HUES48 (cell line): ENCODE results near the gene C1GALT1.

ENCODE experiments used
- H3K27ac ChIP-seq: one replicate; pipeline ENCODE4 v1.7.0; 2013; ENCODE audit warnings: low read depth, low read length, inconsistent platforms
- H3K27me3 ChIP-seq: 2 replicates; pipeline ENCODE4 v1.6.1; 2013; ENCODE audit warnings: mild to moderate bottlenecking, low read length; ENCODE audit not compliant: control insufficient read depth, insufficient read depth
- H3K36me3 ChIP-seq: 2 replicates; pipeline ENCODE4 v1.6.1; 2013; ENCODE audit warnings: low read length; ENCODE audit not compliant: control insufficient read depth, insufficient read depth
- H3K4me1 ChIP-seq: 2 replicates; pipeline ENCODE4 v1.6.1; 2013; ENCODE audit warnings: mild to moderate bottlenecking, low read length; ENCODE audit not compliant: control insufficient read depth, insufficient read depth
- H3K4me3 ChIP-seq: 2 replicates; pipeline ENCODE4 v1.5.1; 2013; ENCODE audit warnings: mild to moderate bottlenecking, low read depth, low read length
- H3K9ac ChIP-seq: 2 replicates; pipeline ENCODE4 v1.6.1; 2013; ENCODE audit warnings: mild to moderate bottlenecking, low read depth, low read length, moderate library complexity
- H3K9me3 ChIP-seq: 2 replicates; pipeline ENCODE4 v1.6.1; 2013; ENCODE audit warnings: low read length; ENCODE audit not compliant: control insufficient read depth, insufficient read depth

C1GALT1 gene

GRCh38 chr7:7276161-7276560 is 93.8 kb downstream of the C1GALT1 start:
- Histone ChIP-seq H3K27ac (no peak overlapping the region), H3K4me1 (no peaks in the 10 kb centered on the region), H3K9ac (no peak overlapping the region), H3K27me3 (no peaks in the 10 kb centered on the region), H3K36me3 (no peaks in the 10 kb centered on the region), H3K9me3 (peaks cover 4% of the 10 kb centered on the region; the same call in 1 of the 2 replicates), H3K4me3 (no peak overlapping the region)

DNA sequence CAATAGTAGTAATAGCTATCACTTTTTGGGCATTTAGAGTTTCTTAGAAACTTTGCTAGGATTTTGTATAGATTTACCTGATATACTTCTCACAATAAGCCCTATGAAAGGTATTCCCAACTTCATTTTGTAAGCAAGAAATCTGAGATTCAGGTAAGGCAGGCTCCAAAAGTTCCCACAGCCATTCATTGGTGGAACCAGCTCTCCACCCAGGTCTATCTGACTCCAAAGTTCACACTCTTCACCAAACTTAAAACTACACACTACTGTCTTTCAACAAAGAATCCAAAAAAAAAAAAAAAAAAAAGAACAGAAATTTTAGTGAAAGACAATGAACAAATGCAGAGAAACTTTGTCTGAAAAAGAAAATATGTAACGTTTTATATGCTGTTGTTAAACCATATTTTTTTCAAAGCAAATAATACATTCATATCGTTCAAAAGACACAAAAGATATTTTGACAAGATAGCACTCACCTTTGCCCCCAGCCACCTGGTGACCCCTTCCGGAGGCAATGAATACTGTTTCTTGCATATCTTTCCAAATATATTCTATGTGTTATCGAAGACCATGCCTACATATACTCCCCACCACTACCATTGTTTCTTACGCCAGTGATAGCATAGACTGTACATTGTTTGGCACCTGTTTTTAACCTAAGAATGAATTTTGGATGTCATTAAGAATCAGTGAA is 108.2 kb downstream of the C1GALT1 start:
- H3K27ac ChIP-seq = no peak overlapping the region

DNA sequence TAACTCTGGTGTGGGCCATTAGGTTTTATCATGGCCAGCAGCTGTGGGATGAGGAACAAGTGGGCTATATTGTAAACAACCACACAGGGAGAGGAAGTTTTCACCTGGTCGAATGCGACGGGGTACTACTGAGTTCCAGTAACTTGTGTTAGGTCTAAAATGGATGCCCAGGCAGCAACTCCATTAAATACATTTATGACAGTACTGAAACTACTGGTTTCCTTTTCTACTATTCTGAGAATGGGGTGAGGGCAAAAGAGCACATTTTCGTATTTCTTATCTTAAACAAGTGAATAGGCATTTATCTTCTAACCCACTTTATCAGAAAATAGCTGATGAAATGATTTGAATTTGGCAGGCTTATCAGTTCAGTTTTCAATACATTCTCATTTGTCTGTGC is 109.7 kb downstream of the C1GALT1 start:
- H3K4me3 ChIP-seq = no peak overlapping the region

More for the DNA sequence above, 108.2 kb downstream of the C1GALT1 start:
- Histone ChIP-seq H3K36me3 (no peaks in the 10 kb centered on the region), H3K27me3 (no peaks in the 10 kb centered on the region), H3K4me1 (peaks cover 10% of the 10 kb centered on the region; the same call in 1 of the 2 replicates), H3K9ac (no peak overlapping the region), H3K4me3 (no peak overlapping the region), H3K9me3 (no peaks in the 10 kb centered on the region)

GRCh38 chr7:7292608-7293007 is 110.3 kb downstream of the C1GALT1 start:
- H3K36me3 ChIP-seq = no peaks in the 10 kb centered on the region
- H3K27ac ChIP-seq = no peak overlapping the region
- peaks cover 10% of the 10 kb centered on the region; the same call in 1 of the 2 replicates for H3K4me1 ChIP-seq
- H3K9ac ChIP-seq = no peak overlapping the region
- no peak overlapping the region for H3K4me3 ChIP-seq
- no peaks in the 10 kb centered on the region for H3K27me3 ChIP-seq
- H3K9me3 ChIP-seq = no peaks in the 10 kb centered on the region

More for the DNA sequence above, 109.7 kb downstream of the C1GALT1 start:
- Histone ChIP-seq H3K36me3 (no peaks in the 10 kb centered on the region), H3K9me3 (no peaks in the 10 kb centered on the region), H3K4me1 (peaks cover 10% of the 10 kb centered on the region; the same call in 1 of the 2 replicates), H3K27ac (no peak overlapping the region), H3K27me3 (no peaks in the 10 kb centered on the region), H3K9ac (no peak overlapping the region)

- H3K36me3 ChIP-seq = no peaks in the 10 kb centered on the region
These were observed 110.7 kb downstream of the C1GALT1 start for GRCh38 chr7:7293092-7293491.

DNA sequence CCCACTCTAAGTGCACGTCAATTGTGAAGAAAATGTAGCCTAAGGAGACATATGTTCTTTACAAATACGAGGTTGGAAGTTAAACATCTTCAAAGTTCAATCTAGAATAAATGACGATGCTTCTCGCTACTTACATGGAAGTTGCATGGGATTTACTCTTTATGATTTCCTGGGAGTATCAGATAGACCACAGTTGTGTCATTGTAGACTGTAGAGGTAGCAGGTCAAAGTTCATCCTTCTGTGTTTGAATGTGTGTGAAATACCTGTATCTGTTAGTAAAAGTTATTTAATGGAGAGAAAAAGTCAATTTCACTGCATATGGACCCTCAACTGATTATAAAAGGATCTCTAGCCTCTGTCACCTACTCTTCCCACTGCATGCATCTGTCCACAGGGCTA is 112.6 kb downstream of the C1GALT1 start:
- Histone ChIP-seq H3K27ac (no peak overlapping the region), H3K4me3 (no peak overlapping the region), H3K9ac (no peak overlapping the region), H3K9me3 (no peaks in the 10 kb centered on the region), H3K36me3 (no peaks in the 10 kb centered on the region), H3K27me3 (no peaks in the 10 kb centered on the region), H3K4me1 (peaks cover 10% of the 10 kb centered on the region; the same call in 1 of the 2 replicates)

More at GRCh38 chr7:7293092-7293491, 110.7 kb downstream of the C1GALT1 start:
- Histone ChIP-seq H3K9me3 (no peaks in the 10 kb centered on the region), H3K4me3 (no peak overlapping the region), H3K27ac (no peak overlapping the region), H3K9ac (no peak overlapping the region), H3K4me1 (peaks cover 10% of the 10 kb centered on the region; the same call in 1 of the 2 replicates), H3K27me3 (no peaks in the 10 kb centered on the region)
